ENCODE data around the gene CHGA.

DNA sequence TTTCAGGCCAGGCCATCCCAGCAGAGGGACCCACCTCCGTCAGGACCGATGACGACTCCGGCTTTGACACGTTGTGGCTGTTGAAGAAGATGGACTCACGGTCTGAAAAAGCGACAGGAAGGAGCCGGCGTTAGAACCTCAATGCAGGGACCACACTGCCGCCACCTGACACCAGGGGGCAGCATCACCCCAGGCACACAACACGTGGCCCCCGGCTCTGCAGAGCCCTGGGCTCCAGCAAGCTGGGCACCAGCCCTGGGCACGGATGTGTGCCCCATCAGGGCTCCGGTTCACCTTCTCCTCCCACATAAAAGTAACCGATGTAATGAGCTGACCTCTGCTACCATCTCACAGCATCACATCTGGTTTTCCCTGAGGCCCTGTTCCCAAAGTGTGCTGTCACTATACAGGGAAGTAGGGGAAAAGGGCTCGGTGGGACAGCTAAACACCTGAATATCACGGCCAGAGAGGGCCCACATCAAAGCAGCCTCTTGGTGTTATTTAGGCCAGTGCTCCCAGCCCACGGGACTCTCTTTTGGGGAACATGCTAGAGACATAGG is 29.0 kb downstream of the CHGA start:
- TF ChIP-seq POLR2A (IDR thresholded peaks at IDR 0.05; ENCODE audit: low read depth, low read length) (no peak), SPI1 (IDR thresholded peaks at IDR 0.05; ENCODE audit: low read depth, low read length) (no peak)
